OCI-LY3 (cell line): ENCODE measurements around the gene BBIP1.

Source experiments
- H2AFZ ChIP-seq: fragments of 200-600, 300-600 bp; shearing (Covaris generic); 2 replicates; pipeline ENCODE4 v1.6.0; 2014; ENCODE audit warnings: antibody characterized with exemption, low read depth, low read length
- H3K27ac ChIP-seq: fragments of 200-600, 300-600 bp; sonication (generic); 2 replicates; pipeline ENCODE4 v1.5.1; 2014; ENCODE audit warnings: mild to moderate bottlenecking, low read length, moderate library complexity, mixed read lengths
- H3K27me3 ChIP-seq: fragments of 200-600, 300-600 bp; sonication (generic); 2 replicates; pipeline ENCODE4 v1.6.1; 2014; ENCODE audit warnings: low read depth, low read length, mixed read lengths
- H3K36me3 ChIP-seq: fragments of 200-600, 300-600 bp; sonication (generic); replicated peaks from 2 replicates; pipeline ENCODE3; 2014; ENCODE audit warnings: low read depth, low read length, mixed read lengths
- H3K4me1 ChIP-seq: fragments of 300-600, 200-600 bp; sonication (generic); 2 replicates; pipeline ENCODE4 v1.6.1; 2014; ENCODE audit warnings: low read length, mixed read lengths
- H3K4me2 ChIP-seq: fragments of 200-600, 300-600 bp; sonication (generic); 2 replicates; pipeline ENCODE4 v1.6.1; 2014; ENCODE audit warnings: low read length, mixed read lengths
- H3K4me3 ChIP-seq: fragments of 300-600, 200-600 bp; sonication (generic); 2 replicates; pipeline ENCODE4 v1.5.1; 2014; ENCODE audit warnings: antibody characterized with exemption, mild to moderate bottlenecking, low read length, moderate library complexity
- H3K79me2 ChIP-seq: fragments of 300-600, 200-600 bp; shearing (Covaris generic); 2 replicates; pipeline ENCODE4 v1.6.1; 2014; ENCODE audit warnings: mild to moderate bottlenecking, low read length, mixed read lengths
- H3K9ac ChIP-seq: fragments of 300-600, 200-600 bp; shearing (Covaris generic); 2 replicates; pipeline ENCODE4 v1.6.0; 2014; ENCODE audit warnings: mild to moderate bottlenecking, low read length, moderate library complexity
- H3K9me3 ChIP-seq: fragments of 200-600, 300-600 bp; shearing (Covaris generic); 2 replicates; pipeline ENCODE4 v1.6.1; 2014; ENCODE audit warnings: low read length, mixed read lengths; ENCODE audit not compliant: insufficient read depth
- H4K20me1 ChIP-seq: fragments of 200-600, 300-600 bp; sonication (generic); 2 replicates; pipeline ENCODE4 v1.6.1; 2016; ENCODE audit warnings: low read length, mixed read lengths; ENCODE audit not compliant: insufficient read depth
- CTCF ChIP-seq: fragments of 200-600, 300-600 bp; sonication (generic); IDR thresholded peaks from 2 replicates; pipeline ENCODE4 v1.5.1; 2014; ENCODE audit warnings: antibody characterized with exemption, low read length, low read depth
- EZH2phosphoT487 ChIP-seq: fragments of 200-600 bp; shearing (Covaris generic); IDR thresholded peaks from 2 replicates; pipeline ENCODE4 v1.6.1; 2018; ENCODE audit warnings: antibody characterized with exemption, mixed run types, low read depth

BBIP1 gene

GRCh38 chr10:110872145-110872983 lies 46.6 kb downstream of the BBIP1 start:
- Histone ChIP-seq H4K20me1 (no peaks in the 10 kb centered on the region), H3K36me3 (no peaks in the 10 kb centered on the region), H3K4me2 (peak overlapping the region; percentile 100), H3K79me2 (peaks cover 18% of the 10 kb centered on the region), H3K27me3 (no peaks in the 10 kb centered on the region), H3K27ac (peak overlapping the region; percentile 77), H3K9me3 (no peaks in the 10 kb centered on the region), H3K4me3 (peak overlapping the region; percentile 89), H3K9ac (peak overlapping the region; percentile 90), H3K4me1 (peaks cover 35% of the 10 kb centered on the region), H2AFZ (peak overlapping the region; percentile 78; the same call in 1 of the 2 replicates)
- TF ChIP-seq EZH2phosphoT487 (no peak), CTCF (peak; percentile 22; the same call in 1 of the 2 replicates)

- peak within 1 kb of the TSS; percentile 100 for H3K4me2 ChIP-seq
- no peaks in the 10 kb centered on the region for H3K36me3 ChIP-seq
- no peaks in the 10 kb centered on the region for H3K27me3 ChIP-seq
- H3K4me3 ChIP-seq, result peak within 1 kb of the TSS; percentile 89
- H2AFZ ChIP-seq, result peak within 1 kb of the TSS; percentile 85; the same call in 1 of the 2 replicates
- TF ChIP-seq EZH2phosphoT487 (no peak), CTCF (no peak)
- no peaks in the 10 kb centered on the region for H3K9me3 ChIP-seq
- H3K9ac ChIP-seq, result peak within 1 kb of the TSS; percentile 90
- peaks cover 18% of the 10 kb centered on the region for H3K79me2 ChIP-seq
- H3K27ac ChIP-seq, result peak within 1 kb of the TSS; percentile 77
- no peaks in the 10 kb centered on the region for H4K20me1 ChIP-seq
- H3K4me1 ChIP-seq, result peaks cover 44% of the 10 kb centered on the region
These were observed 47.5 kb downstream of the BBIP1 start, which contains the start of gene PDCD4 for GRCh38 chr10:110871298-110872084. PDCD4 (plus strand) TSS chr10:110871928; CDS start chr10:110876028, 4,100 bp downstream.

- Histone ChIP-seq H4K20me1 (no peaks in the 10 kb centered on the region), H3K9me3 (no peaks in the 10 kb centered on the region), H3K27me3 (no peaks in the 10 kb centered on the region), H3K79me2 (peaks cover 18% of the 10 kb centered on the region), H2AFZ (peak overlapping the region; percentile 85; the same call in 1 of the 2 replicates), H3K4me2 (peak overlapping the region; percentile 100), H3K9ac (peak overlapping the region; percentile 90), H3K36me3 (no peaks in the 10 kb centered on the region), H3K4me3 (peak overlapping the region; percentile 89), H3K4me1 (peaks cover 50% of the 10 kb centered on the region), H3K27ac (peak overlapping the region; percentile 77)
- TF ChIP-seq CTCF (no peak), EZH2phosphoT487 (no peak)
These were observed 48.1 kb downstream of the BBIP1 start for GRCh38 chr10:110870823-110871297.

GRCh38 chr10:110868981-110869380 lies 50.0 kb downstream of the BBIP1 start:
- Histone ChIP-seq H3K27ac (no peak overlapping the region), H3K79me2 (peaks cover 13% of the 10 kb centered on the region), H2AFZ (no peak overlapping the region)

More at GRCh38 chr10:110868981-110869380, 50.0 kb downstream of the BBIP1 start:
- Histone ChIP-seq H3K36me3 (no peaks in the 10 kb centered on the region), H3K4me2 (no peak overlapping the region), H3K27me3 (no peaks in the 10 kb centered on the region), H3K9me3 (no peaks in the 10 kb centered on the region), H3K4me3 (no peak overlapping the region), H4K20me1 (no peaks in the 10 kb centered on the region), H3K4me1 (peaks cover 62% of the 10 kb centered on the region), H3K9ac (no peak overlapping the region)
- TF ChIP-seq EZH2phosphoT487 (no peak), CTCF (no peak)
